Bone marrow (tissue), 2 donors: ENCODE results near the gene HES3.

Experiments
- DNase-seq, 2 donors: peaks; one replicate each; lab custom pipeline; 2025; lab: John Stamatoyannopoulos, UW

HES3 gene, protein sequence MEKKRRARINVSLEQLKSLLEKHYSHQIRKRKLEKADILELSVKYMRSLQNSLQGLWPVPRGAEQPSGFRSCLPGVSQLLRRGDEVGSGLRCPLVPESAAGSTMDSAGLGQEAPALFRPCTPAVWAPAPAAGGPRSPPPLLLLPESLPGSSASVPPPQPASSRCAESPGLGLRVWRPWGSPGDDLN

GRCh38 chr1:6243993-6244392 lies at the start of gene HES3:
Gene HES3 (plus strand): TSS chr1:6244179. CDS start chr1:6244366, 187 bp downstream.
- DNase-seq: no peak

GRCh38 chr1:6197746-6198427 lies 46.1 kb upstream of the HES3 start:
- DNase-seq: no peak

GRCh38 chr1:6198646-6199297 lies 45.2 kb upstream of the HES3 start:
- DNase-seq: no peak

DNA sequence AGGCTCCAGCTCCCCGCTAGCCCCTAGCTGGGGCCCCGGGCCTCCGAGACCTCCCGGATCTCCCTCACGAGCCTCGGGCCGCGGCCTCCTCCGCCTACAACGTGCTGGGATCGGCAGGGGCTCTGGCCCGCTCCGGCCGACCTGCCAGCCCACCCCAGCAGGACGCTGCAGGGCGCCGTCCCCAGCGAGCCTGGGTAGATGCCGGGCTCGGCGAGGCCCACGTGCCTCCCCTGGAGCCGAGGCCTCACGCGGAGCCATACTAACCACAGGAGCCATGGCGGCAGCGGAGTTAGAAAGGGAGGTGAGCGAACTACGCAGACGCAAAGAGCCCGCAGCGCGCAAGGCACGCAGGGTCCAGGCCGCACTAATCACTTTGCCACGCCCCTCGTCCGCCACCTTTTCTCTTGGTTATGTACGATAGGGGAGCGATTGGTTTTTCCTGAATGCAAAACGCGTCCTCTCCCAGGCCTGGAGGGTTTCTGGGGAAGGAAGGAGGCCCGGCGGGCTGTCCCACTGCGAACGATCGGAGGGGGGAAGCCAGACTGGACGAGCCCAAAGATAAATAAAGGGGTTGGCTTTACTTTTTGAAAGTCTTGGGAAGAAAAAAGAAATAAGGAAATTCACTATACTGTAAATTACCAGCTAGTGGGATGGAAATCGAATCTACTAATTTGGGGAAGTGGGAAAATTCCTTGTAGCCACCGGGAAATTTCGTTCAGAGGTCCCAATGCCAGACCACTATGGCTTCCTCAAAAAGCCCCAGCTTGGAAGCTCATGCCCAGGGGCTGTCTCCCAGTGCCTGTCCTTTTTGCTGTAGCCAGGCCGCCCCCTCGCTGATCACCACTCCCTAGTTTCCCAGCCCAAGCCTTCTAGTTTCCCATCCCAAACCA lies 44.4 kb upstream of the HES3 start, which contains the start of gene RPL22:
TSS of gene RPL22 (minus strand) at position 298 of the 890 bp plus-strand sequence. CDS start at position 276, 22 bp downstream.
- DNase-seq: peak; percentile 86 to 99

- DNase-seq: no peak
Observed at GRCh38 chr1:6200188-6200809, 43.7 kb upstream of the HES3 start.

GRCh38 chr1:6202256-6202655 lies 41.7 kb upstream of the HES3 start:
- no peak for DNase-seq

GRCh38 chr1:6205849-6206519 lies 38.0 kb upstream of the HES3 start, which contains the start of gene RNF207:
Gene RNF207 (plus strand): TSS chr1:6206119. CDS start chr1:6206536, 417 bp downstream.
- no peak for DNase-seq

DNA sequence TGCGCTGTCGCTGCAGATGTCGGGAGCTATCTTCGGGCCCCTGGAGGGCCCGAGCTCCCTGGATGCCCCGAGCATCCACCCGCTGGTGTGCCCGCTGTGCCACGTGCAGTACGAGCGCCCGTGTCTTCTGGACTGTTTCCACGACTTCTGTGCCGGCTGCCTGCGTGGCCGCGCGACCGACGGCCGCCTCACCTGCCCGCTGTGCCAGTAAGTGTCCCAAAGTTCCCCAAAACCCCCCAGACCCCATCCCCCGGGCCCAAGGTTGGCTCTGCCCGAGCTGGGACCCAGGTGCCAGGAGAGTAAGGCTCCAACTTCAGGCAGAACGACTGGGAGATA lies 37.5 kb upstream of the HES3 start:
- no peak for DNase-seq

DNA sequence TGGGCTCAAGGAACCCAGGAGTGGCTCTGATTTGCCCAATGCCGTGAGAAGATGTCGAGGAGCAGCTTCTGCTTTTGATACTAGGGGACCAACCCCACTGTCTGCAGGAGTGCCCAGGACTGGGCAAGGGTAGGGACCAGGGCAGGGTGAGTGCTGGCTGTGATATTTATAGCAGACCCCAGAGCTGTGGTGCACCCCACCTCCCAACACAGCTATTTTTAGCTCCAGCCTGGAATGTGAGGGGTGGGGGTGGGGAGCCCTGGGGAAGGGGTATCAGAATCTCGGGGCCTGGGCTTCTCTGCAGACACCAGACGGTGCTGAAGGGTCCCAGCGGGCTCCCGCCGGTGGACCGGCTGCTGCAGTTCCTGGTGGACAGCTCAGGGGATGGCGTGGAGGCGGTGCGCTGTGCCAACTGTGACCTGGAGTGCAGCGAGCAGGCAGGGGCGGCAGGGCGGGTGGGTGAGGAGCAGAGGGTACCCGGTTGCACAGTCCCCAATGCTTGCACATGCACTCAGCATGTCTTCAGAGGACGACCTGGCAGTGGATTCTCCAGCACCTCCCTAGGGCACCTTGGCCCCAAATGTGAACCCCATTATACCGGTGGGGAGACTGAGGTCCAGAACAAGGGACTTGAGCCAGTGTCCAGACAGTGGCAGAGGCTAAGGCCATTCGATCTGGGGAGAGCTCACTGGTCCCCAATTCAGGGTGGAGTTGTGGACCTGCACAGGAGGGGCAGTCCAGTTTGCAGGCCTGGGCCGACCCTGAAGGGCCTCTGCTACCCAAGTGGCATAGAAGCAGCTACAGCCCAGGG lies 36.7 kb upstream of the HES3 start:
- no peak for DNase-seq

DNA sequence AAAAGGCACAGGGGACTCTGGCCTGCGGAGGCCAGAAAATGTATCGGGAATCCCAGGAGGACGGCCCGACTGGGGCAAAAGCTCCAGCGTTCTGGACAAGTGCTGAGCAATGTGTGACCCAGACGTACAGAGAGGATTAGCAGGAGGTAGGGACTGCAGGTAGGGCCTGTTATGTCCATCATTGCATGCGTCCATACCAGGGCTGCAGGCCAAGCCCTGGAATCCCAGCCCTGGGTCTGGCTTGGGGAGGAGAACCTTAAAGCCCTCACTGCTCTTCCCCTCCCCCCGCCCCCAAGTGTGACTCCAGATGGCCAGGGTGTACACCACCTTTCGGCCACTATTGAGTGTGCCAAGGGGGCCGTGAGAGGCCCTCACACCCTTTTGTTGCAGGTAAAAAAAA lies 36.1 kb upstream of the HES3 start:
- DNase-seq: no peak

DNA sequence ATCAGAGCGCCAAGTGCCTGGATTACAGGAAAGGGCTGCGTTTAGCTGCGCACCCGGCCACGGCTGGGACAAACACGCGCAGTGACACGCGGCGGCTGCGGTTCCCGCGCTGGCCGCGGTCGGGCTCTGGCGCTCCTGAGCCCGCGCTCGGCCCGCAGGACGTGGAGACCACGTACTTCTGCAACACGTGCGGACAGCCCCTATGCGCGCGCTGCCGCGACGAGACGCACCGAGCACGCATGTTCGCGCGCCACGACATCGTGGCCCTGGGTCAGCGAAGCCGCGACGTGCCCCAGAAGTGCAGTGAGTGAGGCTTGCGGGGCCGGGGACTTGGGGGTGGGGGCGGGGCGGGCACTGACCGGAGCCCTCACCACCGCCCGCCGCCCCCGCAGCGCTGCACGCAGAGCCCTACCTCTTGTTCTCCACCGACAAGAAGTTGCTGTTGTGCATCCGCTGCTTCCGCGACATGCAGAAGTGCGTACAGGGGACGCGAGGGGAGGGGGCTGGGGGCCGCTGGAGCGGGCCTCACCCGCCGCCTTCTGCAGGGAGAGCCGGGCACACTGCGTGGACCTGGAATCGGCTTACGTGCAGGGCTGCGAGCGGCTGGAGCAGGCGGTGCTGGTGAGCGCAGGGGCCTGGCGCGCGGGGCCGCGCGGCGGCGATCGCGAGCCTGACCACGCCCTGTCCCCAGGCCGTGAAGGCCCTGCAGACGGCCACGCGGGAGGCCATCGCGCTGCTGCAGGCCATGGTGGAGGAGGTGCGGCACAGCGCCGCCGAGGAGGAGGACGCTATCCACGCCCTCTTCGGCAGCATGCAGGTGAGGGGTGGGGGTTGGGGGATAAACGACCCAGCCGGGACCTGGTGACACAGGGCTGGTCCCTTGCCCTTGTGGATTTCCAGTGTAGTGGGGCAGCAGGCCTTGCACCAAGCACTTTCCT lies 35.0 kb upstream of the HES3 start:
- peak in 1 of 2 donors; percentile 38 for DNase-seq

DNA sequence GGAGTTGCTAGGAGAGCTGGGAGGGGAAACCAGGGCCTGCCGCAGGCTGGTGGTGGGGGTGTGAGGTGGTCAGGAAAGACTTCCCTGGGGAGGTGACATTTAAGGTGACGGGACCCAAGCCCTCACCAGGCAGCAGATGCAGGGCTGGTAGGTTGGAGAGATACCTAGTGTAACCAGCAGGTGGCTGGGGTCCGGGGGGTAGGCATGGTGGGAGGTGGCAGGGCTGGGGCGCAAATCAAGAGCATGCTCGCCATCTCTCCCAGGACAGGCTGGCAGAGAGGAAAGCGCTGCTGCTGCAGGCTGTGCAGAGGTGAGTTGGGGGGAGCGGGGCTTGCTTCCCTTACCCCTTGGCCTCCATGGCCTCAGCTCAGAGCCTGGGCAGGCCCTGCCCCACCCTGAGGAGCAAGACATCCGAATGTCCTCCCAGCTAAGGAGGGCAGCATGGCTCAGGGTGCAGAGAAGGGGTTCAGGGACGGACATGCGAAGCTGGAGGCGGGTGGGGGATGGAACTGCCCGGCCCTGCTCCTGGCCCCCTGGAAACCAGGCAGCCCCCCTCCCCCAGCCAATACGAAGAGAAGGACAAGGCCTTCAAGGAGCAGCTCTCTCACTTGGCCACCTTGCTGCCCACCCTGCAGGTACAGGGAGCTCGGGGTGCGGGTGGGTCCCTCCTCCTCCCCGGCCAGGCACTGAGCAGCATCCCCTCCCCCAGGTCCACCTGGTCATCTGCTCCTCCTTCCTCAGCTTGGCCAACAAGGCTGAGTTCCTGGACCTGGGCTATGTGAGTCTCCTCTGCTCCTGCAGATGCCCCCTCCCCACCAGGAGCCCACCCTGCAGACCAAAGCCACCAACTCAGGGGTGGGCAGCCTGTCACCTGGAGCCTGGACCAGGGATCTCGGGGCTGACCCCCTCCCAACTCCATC lies 34.1 kb upstream of the HES3 start:
- no peak for DNase-seq

GRCh38 chr1:6210591-6211355 lies 33.2 kb upstream of the HES3 start:
- DNase-seq: no peak

GRCh38 chr1:6211731-6212130 lies 32.2 kb upstream of the HES3 start:
- no peak for DNase-seq

GRCh38 chr1:6212193-6212959 lies 31.6 kb upstream of the HES3 start:
- DNase-seq: no peak

DNA sequence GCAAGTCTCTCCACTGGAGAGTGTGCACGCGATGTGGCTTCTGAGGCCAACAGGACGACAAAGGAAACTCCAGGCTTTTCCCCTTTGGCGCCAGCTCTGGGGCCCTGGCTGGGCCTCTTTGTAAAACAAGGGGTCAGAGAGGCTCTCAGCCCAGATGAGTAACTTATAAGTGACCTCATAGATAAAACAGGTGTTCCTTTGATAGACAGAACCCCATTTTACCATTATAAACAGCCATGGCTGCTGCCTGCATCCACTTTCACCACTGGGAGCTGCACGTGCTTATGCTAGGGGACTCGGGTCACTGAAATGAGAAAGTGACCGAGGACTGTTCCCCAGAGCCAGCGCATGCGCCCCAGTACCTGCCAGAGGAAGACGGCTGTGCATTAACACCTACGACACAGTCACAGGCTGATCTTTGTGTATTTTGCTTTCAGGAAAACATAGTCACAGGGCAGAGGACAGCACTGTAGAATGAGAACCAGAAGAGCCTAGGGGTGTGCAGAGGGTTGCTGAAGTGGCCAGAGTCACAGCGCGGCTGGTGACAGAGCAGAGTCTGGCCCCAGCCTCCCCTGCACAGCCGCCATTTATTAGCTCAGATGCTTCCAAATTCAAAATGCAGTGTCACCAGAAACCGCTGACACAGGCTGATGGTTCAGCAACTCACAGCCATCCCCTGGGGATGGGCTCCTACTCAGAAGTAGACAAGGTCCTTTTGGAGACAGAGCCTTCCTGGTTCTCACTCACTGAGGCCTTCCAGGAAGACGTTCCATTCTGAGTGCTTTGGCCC lies 25.4 kb upstream of the HES3 start:
- no peak for DNase-seq
